C4-2B (cell line): ENCODE measurements around the gene SULT4A1.

Experiments
- ZFX ChIP-seq: fragments of 450-650 bp; IDR thresholded peaks from 2 replicates; pipeline ENCODE4 v1.6.1; 2017
- TF ChIP-seq, protein P1 (sequence below): fragments of 450-650 bp; conservative IDR thresholded peaks from 2 replicates; pipeline ENCODE4 v1.5.1; 2017; ENCODE audit warnings: mild to moderate bottlenecking

DNA sequence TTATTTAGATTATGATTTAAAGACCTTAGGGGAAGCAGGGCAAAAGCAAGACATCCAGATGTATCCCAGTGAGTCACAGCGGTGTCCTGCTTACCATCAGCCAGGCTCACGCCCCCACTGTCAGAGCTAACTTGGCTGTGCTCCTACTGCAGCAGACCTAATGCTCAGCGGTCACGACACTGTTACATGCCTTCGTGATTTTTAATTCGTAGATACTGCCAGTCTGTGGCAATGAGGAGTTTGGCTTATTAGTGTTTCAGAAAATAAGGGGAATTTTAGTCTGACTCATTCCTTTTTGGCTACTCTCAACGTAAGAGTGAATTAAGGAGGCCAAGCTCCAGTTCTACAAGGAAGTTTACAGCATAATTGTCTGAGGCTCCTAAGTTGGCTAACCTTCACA, 72.9 kb downstream of the SULT4A1 start:
- TF ChIP-seq, protein P1, sequence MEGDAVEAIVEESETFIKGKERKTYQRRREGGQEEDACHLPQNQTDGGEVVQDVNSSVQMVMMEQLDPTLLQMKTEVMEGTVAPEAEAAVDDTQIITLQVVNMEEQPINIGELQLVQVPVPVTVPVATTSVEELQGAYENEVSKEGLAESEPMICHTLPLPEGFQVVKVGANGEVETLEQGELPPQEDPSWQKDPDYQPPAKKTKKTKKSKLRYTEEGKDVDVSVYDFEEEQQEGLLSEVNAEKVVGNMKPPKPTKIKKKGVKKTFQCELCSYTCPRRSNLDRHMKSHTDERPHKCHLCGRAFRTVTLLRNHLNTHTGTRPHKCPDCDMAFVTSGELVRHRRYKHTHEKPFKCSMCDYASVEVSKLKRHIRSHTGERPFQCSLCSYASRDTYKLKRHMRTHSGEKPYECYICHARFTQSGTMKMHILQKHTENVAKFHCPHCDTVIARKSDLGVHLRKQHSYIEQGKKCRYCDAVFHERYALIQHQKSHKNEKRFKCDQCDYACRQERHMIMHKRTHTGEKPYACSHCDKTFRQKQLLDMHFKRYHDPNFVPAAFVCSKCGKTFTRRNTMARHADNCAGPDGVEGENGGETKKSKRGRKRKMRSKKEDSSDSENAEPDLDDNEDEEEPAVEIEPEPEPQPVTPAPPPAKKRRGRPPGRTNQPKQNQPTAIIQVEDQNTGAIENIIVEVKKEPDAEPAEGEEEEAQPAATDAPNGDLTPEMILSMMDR: no peak
- TF ChIP-seq ZFX: no peak
